ENCODE data around the gene RNASEL. TPM values are rescaled to one million over a fixed set of nuclear protein-coding genes. Genes with fewer than 3 reads are reported as not detected.
A peak's percentile ranks its signal among the peaks of the same experiment; 100 is the strongest.

Gene RNASEL
- total RNA-seq, 2 donors from 2014 or later, result 2.7 to 8.4 TPM

DNA sequence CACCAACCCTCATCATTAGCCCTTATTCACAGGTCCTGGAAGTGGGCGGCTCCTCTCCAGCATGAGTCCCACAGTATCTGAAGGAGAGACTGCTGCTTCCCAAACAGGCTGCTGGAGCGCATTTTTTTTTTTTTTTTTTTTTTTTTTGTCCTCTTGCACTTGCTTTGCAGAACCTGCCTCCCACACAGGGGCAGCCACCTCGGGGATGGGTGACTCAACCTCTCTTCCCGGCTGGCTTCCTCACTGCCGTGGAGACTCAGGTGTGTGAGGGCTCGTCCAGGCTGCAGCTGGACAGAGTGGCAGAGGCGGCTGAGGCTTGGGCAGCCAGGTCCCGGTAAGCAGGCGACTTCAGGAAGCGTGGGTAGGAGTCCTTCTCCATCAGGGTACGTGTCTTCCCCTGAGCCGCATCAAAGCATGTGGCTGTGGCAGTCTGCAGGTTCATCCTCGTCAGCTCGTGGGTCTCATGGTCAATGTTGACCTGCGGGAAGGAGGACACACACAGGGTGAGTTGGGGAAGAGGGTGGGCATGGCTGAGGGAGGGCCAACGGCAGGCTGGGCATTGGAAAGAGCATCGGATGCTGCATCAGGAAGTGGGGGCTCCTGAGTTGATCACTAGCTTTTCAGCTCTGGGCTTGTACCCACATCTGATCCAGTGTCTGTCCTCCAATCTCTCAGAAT, 11.1 kb upstream of the RNASEL start:
- Mint-ChIP-seq H3K9me3 (no peaks in the 10 kb centered on the region), H3K4me1 (no peaks in the 10 kb centered on the region), H3K4me3 (no peak overlapping the region), H3K27me3 (no peaks in the 10 kb centered on the region), H3K36me3 (ENCODE audit: low read depth) (no peaks in the 10 kb centered on the region), H3K27ac (no peak overlapping the region)
- no peak for ATAC-seq (replicated peaks)

DNA sequence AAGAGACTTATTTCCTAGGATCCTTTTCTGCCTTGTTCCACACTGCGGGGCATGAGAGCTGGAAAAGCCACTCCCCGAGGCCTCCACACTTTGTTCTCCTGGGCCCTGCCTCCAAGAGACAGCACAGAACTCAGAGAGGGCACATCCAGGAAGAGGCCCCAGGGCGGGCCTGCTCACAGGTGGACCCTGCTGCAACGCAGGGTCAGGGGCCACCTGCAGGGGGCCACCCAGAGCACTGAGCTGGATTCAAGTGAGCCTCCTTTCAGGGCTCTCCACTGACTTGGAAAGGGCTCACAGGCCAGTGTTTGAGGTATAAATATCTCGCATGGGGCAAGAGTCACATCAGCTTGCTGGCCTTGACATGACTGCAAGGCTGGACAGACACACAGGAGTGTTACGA, 10.3 kb upstream of the RNASEL start:
- no peak overlapping the region for H3K27ac Mint-ChIP-seq

DNA sequence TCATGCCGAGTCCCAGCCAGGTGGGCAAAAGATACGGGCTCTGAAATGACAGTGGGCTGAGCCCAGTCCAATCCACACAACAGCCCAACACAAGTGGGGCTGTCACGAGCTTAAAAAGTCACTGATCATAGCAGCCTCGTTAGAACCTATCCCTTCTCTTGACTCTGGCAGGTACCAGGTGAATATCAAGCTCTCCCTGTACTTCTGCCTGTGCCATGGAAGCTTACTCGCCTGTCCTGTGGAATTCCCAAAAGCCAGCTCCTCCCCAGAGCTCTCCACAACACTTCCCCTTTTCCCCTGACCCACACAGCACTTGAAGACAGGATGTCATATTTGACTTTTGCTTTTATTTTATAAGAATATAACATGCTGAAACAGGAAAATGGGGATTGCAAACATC, 9.2 kb upstream of the RNASEL start:
- no peak overlapping the region for H3K4me3 Mint-ChIP-seq
- H3K27me3 Mint-ChIP-seq, result no peaks in the 10 kb centered on the region
- H3K36me3 Mint-ChIP-seq (ENCODE audit: low read depth), result no peaks in the 10 kb centered on the region
- no peak for ATAC-seq (replicated peaks)
- no peaks in the 10 kb centered on the region for H3K9me3 Mint-ChIP-seq
- no peak overlapping the region for H3K27ac Mint-ChIP-seq
- no peaks in the 10 kb centered on the region for H3K4me1 Mint-ChIP-seq

More for the DNA sequence above, 10.3 kb upstream of the RNASEL start:
- Mint-ChIP-seq H3K36me3 (ENCODE audit: low read depth) (no peaks in the 10 kb centered on the region), H3K4me1 (no peaks in the 10 kb centered on the region), H3K9me3 (no peaks in the 10 kb centered on the region), H3K27me3 (no peaks in the 10 kb centered on the region), H3K4me3 (no peak overlapping the region)
- ATAC-seq (replicated peaks), result no peak

DNA sequence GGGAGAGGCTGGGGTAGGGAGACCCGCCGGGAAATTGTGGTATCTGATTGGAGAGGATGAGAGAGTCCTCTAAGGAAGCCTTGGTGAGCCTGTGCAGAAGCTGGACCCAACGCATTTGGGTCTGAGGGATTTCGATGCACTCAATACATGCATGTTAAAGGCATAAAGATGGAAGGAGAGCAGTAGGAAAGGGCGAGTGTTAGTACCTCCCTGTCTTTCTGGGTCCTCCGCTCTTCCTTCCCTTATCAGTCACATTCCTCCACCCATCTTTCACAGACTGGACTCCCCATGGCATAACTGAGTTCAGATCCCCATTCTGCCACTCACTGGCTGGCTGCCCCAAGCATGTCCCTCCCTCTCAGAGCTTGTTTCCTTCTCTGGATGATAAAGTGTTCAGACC, 7.9 kb upstream of the RNASEL start:
- Mint-ChIP-seq H3K4me3 (no peak overlapping the region), H3K27ac (no peak overlapping the region), H3K36me3 (ENCODE audit: low read depth) (no peaks in the 10 kb centered on the region), H3K27me3 (no peaks in the 10 kb centered on the region), H3K4me1 (no peaks in the 10 kb centered on the region), H3K9me3 (no peaks in the 10 kb centered on the region)
- no peak for ATAC-seq (replicated peaks)

DNA sequence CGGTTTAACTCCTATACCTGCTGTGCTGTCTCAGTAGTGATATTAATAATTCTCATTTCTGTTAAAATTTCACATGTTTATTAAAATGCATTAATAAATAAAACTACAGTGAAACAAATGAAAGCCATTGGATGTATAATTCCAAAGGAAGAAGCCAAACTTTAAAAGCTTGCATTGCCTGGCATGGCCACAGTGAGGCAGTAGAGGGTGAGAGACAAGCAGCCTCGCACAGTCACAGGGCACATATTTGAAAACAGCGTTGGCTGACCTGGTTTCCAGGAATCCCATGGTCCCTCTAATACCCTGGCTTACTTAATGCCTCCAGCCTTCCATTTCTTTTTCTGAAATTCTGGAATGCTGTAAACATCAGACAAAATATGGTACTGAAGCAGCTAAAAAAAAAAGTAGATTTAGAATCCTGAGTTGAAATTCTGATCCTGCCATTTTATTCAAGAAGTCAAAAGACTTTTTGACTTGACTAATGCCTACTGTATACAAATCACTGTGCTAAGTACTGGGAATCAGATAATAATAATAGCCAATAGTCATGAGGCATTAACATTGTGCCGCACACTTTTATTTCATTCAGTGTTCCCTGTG, 6.7 kb upstream of the RNASEL start:
- Mint-ChIP-seq H3K4me1 (no peaks in the 10 kb centered on the region), H3K27me3 (no peaks in the 10 kb centered on the region), H3K9me3 (no peaks in the 10 kb centered on the region), H3K36me3 (ENCODE audit: low read depth) (no peaks in the 10 kb centered on the region), H3K4me3 (no peak overlapping the region), H3K27ac (no peak overlapping the region)
- ATAC-seq (replicated peaks), result peak; percentile 74

DNA sequence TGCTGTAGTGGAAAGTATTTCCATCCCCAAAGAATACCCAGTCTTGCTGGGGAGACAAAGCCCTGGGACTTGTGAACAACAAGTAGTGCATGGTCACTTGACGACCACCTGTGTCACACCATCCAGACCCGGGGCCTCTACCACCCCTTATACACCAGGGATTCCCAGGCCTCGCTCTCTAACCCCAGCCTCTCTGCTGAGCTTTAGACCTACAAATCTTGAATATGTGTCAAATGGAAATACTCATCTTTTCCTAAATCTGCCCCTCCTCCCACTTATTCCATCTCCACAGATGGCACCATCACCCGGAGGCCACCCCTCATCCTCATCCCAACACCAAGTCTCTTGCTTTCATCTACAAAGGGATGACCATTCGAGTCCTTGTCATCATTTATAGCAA, 875 bp upstream of the RNASEL start:
- Mint-ChIP-seq H3K4me3 (peak overlapping the region; percentile 92), H3K4me1 (peaks cover 12% of the 10 kb centered on the region), H3K27ac (no peak overlapping the region), H3K27me3 (no peaks in the 10 kb centered on the region), H3K9me3 (no peaks in the 10 kb centered on the region), H3K36me3 (ENCODE audit: low read depth) (peaks cover 5% of the 10 kb centered on the region)
- no peak for ATAC-seq (replicated peaks)

DNA sequence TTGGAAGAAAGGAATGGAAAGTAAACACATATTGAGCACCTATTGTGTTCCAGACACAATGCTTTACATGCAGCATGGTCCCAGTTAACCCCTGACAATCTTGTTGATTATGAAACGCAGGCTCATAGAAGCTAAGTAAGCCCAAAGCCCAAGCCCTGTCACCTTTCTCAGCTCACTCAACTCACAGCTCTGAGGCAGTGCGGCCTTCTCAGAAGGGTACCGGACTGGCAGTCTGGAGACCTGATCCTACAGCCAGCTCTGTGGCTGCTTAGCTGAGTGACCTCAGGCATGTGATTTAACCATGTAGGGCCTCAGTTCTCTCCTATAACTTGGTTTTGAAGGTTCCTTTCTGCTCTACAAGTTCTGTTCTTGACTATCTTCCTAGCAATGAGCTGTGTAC, 464 bp upstream of the RNASEL start:
- Mint-ChIP-seq H3K36me3 (ENCODE audit: low read depth) (peaks cover 5% of the 10 kb centered on the region), H3K27ac (peak overlapping the region; percentile 96), H3K9me3 (no peaks in the 10 kb centered on the region), H3K4me3 (peak overlapping the region; percentile 92), H3K4me1 (peaks cover 16% of the 10 kb centered on the region), H3K27me3 (no peaks in the 10 kb centered on the region)
- ATAC-seq (replicated peaks), result no peak

DNA sequence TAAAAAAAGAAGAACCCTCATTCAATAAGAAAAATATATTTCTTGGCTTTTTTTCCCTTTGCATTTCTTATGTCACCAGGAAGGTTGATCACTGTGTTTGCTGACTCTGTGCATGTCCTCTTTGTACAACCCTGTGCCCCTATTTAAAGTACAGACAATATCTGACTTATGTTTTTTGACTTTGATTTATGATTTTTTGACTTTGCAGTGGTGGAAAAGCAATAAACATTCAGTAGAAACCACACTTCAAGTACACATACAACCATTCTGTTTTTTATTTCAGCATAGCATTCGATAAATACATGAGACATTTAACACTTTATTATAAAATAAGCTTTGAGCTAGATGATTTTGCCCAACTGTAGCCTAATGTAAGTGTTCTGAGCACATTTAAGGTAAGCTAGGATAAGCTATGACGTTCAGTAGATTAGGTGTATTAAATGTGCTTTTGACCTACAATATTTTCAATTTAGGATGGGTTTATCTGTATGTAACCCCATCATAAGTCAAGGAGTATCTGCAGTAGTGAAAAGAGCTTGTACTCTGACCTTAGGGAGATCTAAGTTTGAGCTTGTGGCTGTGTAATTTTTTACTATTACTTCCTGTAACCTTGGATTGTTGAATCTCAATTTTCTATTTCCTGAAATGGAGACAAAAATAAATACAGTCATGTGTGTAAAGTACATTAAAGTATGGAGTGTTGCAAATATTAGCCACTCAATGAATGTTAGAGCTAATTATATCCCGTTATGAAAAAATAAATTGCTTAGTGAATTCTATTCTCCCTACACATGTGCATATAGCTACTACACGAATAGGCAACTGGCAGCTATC, 1.2 kb downstream of the RNASEL start:
- peak overlapping the region; percentile 92 for H3K4me3 Mint-ChIP-seq

DNA sequence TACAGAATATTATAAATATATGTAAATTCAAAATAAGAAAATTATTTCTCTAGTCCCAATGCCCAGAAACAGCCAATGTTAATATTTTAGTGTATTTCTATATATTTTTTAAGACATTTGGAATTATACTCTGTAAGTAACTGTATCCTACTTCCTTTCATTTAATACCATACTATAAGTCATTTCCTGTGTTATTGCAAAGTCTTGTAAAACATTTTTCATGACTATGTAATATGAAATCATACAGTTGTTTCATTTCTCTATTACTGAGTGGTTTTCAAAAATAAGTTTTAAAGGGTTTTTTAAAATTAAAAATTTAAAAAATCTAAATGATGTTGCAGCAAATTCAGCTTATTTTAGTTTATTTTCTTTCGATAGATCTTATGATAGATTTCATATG, 2.0 kb downstream of the RNASEL start:
- H3K27me3 Mint-ChIP-seq, result no peaks in the 10 kb centered on the region
- H3K9me3 Mint-ChIP-seq, result no peaks in the 10 kb centered on the region
- no peak overlapping the region for H3K4me3 Mint-ChIP-seq
- H3K36me3 Mint-ChIP-seq (ENCODE audit: low read depth), result peaks cover 24% of the 10 kb centered on the region
- ATAC-seq (replicated peaks), result no peak
- H3K27ac Mint-ChIP-seq, result no peak overlapping the region
- H3K4me1 Mint-ChIP-seq, result peaks cover 30% of the 10 kb centered on the region

More for the DNA sequence above, 1.2 kb downstream of the RNASEL start:
- Mint-ChIP-seq H3K27me3 (no peaks in the 10 kb centered on the region), H3K27ac (peak overlapping the region; percentile 96), H3K4me1 (peaks cover 26% of the 10 kb centered on the region), H3K9me3 (no peaks in the 10 kb centered on the region), H3K36me3 (ENCODE audit: low read depth) (peaks cover 18% of the 10 kb centered on the region)
- ATAC-seq (replicated peaks), result peak; percentile 2

DNA sequence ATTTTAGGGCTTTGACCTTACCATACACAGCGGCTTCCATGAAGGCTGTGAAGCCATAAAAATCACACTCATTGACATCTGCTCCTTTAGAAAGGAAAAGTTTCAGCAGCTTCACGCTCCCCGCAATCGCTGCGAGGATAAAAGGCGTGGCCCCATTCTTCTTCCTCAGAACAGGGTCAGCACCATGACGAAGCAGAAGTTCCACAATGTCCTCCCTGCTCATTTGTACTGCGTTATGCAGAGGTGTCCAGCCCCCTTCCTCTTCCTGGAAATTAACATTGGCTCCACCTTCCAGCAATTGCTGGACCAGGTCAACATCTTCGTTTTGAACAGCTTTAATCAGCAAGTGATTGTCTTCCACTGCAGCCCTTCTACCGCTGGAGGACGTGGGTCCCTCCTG, 2.7 kb downstream of the RNASEL start:
- no peaks in the 10 kb centered on the region for H3K27me3 Mint-ChIP-seq
- H3K36me3 Mint-ChIP-seq (ENCODE audit: low read depth), result peaks cover 31% of the 10 kb centered on the region
- H3K27ac Mint-ChIP-seq, result peak overlapping the region; percentile 8
- H3K4me3 Mint-ChIP-seq, result peak overlapping the region; percentile 35
- H3K4me1 Mint-ChIP-seq, result peaks cover 31% of the 10 kb centered on the region
- ATAC-seq (replicated peaks), result no peak
- H3K9me3 Mint-ChIP-seq, result no peaks in the 10 kb centered on the region

DNA sequence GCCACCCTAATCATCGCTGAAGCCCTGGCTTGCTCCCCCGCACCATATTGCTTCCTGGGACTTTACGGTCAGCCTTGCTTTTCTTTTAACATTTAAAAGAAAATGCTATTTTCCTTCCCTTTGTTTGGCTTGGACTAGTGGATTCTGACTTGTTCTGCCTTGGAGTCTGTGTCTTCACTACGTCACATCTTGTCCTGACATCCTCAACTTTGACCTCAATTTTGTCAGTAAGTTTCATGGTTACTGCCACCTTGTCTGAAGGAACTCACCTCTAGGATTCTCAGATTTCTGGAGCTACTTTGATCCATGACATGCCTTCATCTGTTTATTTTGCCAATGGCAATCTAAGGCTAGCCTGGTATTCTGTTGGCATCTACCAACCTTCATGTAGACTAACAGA, 4.3 kb downstream of the RNASEL start:
- H3K9me3 Mint-ChIP-seq, result no peaks in the 10 kb centered on the region
- H3K27me3 Mint-ChIP-seq, result no peaks in the 10 kb centered on the region
- ATAC-seq (replicated peaks), result no peak
- H3K4me1 Mint-ChIP-seq, result peaks cover 34% of the 10 kb centered on the region
- H3K27ac Mint-ChIP-seq, result peak overlapping the region; percentile 1
- H3K4me3 Mint-ChIP-seq, result peak overlapping the region; percentile 35
- peaks cover 47% of the 10 kb centered on the region for H3K36me3 Mint-ChIP-seq (ENCODE audit: low read depth)

DNA sequence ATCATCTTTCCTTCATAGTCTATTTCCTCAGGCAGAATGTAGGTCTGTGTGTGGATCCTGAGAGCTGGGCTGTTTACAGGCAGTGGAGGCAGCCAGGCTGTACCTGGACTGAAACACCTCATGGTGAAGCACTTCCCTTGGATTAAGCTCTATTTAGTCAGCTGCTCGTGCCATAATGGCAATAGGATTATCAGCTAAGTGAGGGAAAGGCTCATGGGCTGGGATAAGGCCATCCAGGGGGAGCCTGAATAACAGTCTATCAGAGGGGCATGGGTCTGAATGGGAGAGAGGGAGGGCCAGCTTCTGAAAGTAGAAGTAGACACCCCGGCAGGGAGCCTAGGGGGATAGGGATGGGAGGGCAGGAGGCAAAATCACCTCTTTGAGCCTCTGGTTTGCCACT, 8.3 kb downstream of the RNASEL start:
- no peak for ATAC-seq (replicated peaks)
- Mint-ChIP-seq H3K27ac (no peak overlapping the region), H3K27me3 (no peaks in the 10 kb centered on the region), H3K4me3 (no peak overlapping the region), H3K9me3 (no peaks in the 10 kb centered on the region), H3K4me1 (peaks cover 29% of the 10 kb centered on the region), H3K36me3 (ENCODE audit: low read depth) (peaks cover 78% of the 10 kb centered on the region)

DNA sequence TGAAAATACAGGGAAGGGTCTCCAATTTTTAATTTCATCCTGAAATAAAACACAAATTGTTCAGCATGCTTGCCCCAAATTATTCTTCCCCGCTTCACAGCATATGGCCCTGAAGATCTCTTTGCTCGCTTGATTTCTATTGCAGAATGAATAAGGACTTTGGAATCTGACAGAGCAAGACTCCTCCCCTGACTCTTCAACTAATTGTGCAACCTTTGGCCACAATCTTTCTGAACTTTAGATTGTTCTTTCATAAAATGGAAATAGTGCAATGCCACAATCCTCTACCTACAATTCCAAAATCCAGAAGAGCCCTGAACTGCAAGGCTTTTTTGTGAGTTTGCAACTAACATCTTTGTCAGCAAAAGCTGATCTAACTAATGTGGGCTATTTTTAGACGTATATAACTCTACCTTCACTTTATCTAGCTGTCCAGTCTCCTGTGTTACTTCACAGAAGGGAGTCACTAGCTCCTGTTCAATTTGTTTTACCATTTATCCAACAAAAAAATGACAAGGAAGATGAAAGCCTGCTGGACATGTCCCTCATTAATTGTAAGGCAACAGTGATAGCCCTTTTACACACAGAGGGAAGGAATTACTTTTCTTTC, 13.4 kb downstream of the RNASEL start:
- no peak for ATAC-seq (replicated peaks)
- H3K27me3 Mint-ChIP-seq, result no peaks in the 10 kb centered on the region
- peaks cover 77% of the 10 kb centered on the region for H3K36me3 Mint-ChIP-seq (ENCODE audit: low read depth)
- H3K4me3 Mint-ChIP-seq, result no peak overlapping the region
- peaks cover 3% of the 10 kb centered on the region for H3K4me1 Mint-ChIP-seq
- H3K27ac Mint-ChIP-seq, result no peak overlapping the region
- no peaks in the 10 kb centered on the region for H3K9me3 Mint-ChIP-seq

DNA sequence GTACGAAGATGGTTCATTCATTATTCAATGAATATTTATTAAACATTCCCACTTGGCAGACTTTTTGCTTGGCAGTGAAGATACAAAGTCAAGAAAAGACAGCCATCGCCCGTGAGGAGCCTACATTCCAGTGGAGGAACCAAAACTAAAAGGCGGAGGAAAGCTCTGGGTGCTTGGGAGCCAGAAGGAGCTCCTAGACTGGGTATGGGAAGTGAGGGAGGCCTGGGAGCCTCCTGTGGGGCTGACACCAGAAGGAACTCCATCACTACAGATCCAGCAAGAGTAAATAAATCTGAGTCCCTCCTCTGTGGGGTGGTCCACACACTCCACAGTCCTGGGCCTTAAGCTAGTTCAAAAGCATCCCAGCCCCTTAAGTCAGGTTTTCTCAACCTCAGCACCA, 14.9 kb downstream of the RNASEL start:
- Mint-ChIP-seq H3K27ac (no peak overlapping the region), H3K27me3 (no peaks in the 10 kb centered on the region), H3K4me1 (no peaks in the 10 kb centered on the region), H3K36me3 (ENCODE audit: low read depth) (peaks cover 62% of the 10 kb centered on the region), H3K9me3 (no peaks in the 10 kb centered on the region), H3K4me3 (no peak overlapping the region)
- no peak for ATAC-seq (replicated peaks)

DNA sequence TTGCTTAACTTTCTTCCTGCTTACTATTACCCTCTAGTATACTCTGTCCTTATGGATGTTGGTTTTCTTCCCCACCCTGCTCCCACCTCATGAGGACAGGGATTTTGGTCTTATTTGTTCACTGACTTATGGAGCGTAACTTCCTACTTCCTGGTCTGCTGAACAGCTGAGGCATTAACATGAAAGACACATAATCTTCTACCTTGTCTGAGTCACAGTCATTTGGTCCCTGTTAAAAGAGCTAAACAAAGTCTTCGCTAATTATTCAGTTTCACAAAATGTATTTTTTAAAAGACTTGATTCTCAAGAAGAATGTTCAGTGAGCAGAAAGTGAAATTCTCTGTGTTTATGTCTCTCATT, 18.5 kb downstream of the RNASEL start:
- H3K36me3 Mint-ChIP-seq (ENCODE audit: low read depth), result peaks cover 31% of the 10 kb centered on the region
- H3K4me1 Mint-ChIP-seq, result no peaks in the 10 kb centered on the region
- no peak for ATAC-seq (replicated peaks)
- H3K27me3 Mint-ChIP-seq, result no peaks in the 10 kb centered on the region
- H3K27ac Mint-ChIP-seq, result no peak overlapping the region
- H3K9me3 Mint-ChIP-seq, result no peaks in the 10 kb centered on the region
- H3K4me3 Mint-ChIP-seq, result no peak overlapping the region
